A549 treated with AZD9567 at 1 μM for 4 hours (cell line): ENCODE results near the gene LPAR3. TPM values are rescaled to one million over a fixed set of nuclear protein-coding genes. Genes with fewer than 3 reads are reported as not detected.

Experiments
- total RNA-seq: library from RNA; stranded (reverse); fragments of 200-300 nt; extraction: Qiagen RNA extraction; gene quantifications from 5 replicates; pipeline ENCODE4 v1.2.3, GENCODE V29; 2022; ENCODE audit not compliant: insufficient read depth

The LPAR3 gene
- total RNA-seq, result 0.20 to 0.39 TPM (median 0.31 TPM) in 4 of 5 replicates, not detected in the other

GRCh38 chr1:84892705-84893618 is at the start of gene LPAR3:
Gene LPAR3 (minus strand): TSS chr1:84893206. CDS start chr1:84866120, 27,086 bp downstream.

Other genes with a start within 250 kb of the LPAR3 start
- 7.8 to 12.7 TPM (median 11.7 TPM) in 5 replicates for gene SSX2IP, start 202.7 kb downstream of the LPAR3 start, total RNA-seq
- 1.5 to 2.9 TPM (median 2.5 TPM) in 4 of 5 replicates, not detected in the other for gene MCOLN2, start 103.9 kb upstream of the LPAR3 start, total RNA-seq
- gene MCOLN3, start 155.3 kb upstream of the LPAR3 start, total RNA-seq, result 3.6 to 4.8 TPM (median 4.1 TPM) in 5 replicates